ENCODE measurements around the gene ATP2C1. TPM values are rescaled to one million over a fixed set of nuclear protein-coding genes. Genes with fewer than 3 reads are reported as not detected.

ATP2C1 gene
- total and polyA plus RNA-seq, 2 experiments from 2014 or later = 28.1 to 75.7 TPM

DNA sequence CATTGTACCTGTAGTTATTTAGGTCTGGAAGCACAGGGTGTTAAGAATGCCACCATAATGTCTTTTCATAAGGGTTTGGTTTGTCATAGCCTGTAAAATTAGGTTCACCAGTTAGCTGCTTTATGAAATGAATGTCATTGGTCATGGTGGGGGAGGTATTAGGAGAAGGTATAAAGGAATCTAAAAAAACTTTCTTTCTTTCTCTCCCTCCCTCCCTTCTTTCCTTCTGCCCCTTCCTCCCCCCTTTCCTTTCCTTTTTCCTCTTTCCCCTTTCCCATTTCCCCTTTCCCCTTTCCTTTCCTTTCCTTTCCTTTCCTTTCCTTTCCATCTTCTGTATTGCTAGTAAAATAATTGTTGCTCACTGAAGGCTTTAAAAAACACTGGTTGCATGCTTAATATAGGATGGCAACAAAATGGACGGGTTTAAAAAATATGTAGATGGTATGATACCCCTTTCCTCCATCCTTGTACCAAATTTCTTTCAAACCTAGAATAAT, 9.6 kb downstream of the ATP2C1 start (continued):
- TF ChIP-seq, protein P1, sequence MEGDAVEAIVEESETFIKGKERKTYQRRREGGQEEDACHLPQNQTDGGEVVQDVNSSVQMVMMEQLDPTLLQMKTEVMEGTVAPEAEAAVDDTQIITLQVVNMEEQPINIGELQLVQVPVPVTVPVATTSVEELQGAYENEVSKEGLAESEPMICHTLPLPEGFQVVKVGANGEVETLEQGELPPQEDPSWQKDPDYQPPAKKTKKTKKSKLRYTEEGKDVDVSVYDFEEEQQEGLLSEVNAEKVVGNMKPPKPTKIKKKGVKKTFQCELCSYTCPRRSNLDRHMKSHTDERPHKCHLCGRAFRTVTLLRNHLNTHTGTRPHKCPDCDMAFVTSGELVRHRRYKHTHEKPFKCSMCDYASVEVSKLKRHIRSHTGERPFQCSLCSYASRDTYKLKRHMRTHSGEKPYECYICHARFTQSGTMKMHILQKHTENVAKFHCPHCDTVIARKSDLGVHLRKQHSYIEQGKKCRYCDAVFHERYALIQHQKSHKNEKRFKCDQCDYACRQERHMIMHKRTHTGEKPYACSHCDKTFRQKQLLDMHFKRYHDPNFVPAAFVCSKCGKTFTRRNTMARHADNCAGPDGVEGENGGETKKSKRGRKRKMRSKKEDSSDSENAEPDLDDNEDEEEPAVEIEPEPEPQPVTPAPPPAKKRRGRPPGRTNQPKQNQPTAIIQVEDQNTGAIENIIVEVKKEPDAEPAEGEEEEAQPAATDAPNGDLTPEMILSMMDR (conservative IDR thresholded peaks at IDR 0.05; ENCODE audit: low read depth in 2 of 2) = no peak

DNA sequence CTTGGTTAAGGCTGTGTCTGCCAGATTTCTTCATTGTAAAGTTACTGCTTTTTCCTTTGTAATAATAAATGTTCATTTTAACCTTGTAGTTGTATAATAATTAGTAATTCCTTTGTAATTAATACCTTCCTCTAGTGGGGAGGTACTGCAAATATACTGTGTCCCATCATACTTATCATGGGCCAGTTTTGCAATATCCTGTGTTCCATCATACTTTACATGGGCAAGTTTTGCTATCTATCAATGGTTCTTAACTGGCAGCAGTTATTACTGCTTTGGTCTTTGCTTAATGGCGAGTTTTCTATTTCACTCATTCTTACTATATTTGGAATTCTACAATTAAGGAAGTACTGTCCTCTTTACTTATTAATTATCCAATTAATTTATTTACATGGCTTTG, 10.6 kb downstream of the ATP2C1 start:
- ATAC-seq (no peak), DNase-seq (ENCODE audit: low spot score) (no peak)
- Histone ChIP-seq H3K27ac (ENCODE audit: low read depth) (no peak overlapping the region), H3K4me3 (no peak overlapping the region), H3K4me1 (ENCODE audit: insufficient read depth) (peaks cover 31% of the 10 kb centered on the region), H3K27me3 (ENCODE audit: insufficient read depth) (no peaks in the 10 kb centered on the region), H3F3A (replicated peaks; ENCODE audit: low read depth) (no peaks in the 10 kb centered on the region), H3K79me2 (replicated peaks; ENCODE audit: insufficient read depth) (peaks cover 100% of the 10 kb centered on the region), H3K9me2 (ENCODE audit: insufficient read depth) (no peaks in the 10 kb centered on the region), H3K4me2 (no peak overlapping the region), H3K36me3 (ENCODE audit: insufficient read depth) (no peaks in the 10 kb centered on the region), H4K20me1 (replicated peaks; ENCODE audit: insufficient read depth) (peaks cover 37% of the 10 kb centered on the region), H2AFZ (no peak overlapping the region)
- no peaks in the 10 kb centered on the region for H3K27me3 Mint-ChIP-seq (ENCODE audit: insufficient read depth, low read depth, poor library complexity)
- peaks cover 23% of the 10 kb centered on the region for H3K4me1 Mint-ChIP-seq
- no peak overlapping the region for H3K4me3 Mint-ChIP-seq
- TF ChIP-seq CREB1 (CRISPR knock-in tag; IDR thresholded peaks at IDR 0.05; ENCODE audit: low read depth) (no peak), POLR2AphosphoS5 (IDR thresholded peaks at IDR 0.05; ENCODE audit: low read depth) (no peak)
- TF ChIP-seq, protein P2, sequence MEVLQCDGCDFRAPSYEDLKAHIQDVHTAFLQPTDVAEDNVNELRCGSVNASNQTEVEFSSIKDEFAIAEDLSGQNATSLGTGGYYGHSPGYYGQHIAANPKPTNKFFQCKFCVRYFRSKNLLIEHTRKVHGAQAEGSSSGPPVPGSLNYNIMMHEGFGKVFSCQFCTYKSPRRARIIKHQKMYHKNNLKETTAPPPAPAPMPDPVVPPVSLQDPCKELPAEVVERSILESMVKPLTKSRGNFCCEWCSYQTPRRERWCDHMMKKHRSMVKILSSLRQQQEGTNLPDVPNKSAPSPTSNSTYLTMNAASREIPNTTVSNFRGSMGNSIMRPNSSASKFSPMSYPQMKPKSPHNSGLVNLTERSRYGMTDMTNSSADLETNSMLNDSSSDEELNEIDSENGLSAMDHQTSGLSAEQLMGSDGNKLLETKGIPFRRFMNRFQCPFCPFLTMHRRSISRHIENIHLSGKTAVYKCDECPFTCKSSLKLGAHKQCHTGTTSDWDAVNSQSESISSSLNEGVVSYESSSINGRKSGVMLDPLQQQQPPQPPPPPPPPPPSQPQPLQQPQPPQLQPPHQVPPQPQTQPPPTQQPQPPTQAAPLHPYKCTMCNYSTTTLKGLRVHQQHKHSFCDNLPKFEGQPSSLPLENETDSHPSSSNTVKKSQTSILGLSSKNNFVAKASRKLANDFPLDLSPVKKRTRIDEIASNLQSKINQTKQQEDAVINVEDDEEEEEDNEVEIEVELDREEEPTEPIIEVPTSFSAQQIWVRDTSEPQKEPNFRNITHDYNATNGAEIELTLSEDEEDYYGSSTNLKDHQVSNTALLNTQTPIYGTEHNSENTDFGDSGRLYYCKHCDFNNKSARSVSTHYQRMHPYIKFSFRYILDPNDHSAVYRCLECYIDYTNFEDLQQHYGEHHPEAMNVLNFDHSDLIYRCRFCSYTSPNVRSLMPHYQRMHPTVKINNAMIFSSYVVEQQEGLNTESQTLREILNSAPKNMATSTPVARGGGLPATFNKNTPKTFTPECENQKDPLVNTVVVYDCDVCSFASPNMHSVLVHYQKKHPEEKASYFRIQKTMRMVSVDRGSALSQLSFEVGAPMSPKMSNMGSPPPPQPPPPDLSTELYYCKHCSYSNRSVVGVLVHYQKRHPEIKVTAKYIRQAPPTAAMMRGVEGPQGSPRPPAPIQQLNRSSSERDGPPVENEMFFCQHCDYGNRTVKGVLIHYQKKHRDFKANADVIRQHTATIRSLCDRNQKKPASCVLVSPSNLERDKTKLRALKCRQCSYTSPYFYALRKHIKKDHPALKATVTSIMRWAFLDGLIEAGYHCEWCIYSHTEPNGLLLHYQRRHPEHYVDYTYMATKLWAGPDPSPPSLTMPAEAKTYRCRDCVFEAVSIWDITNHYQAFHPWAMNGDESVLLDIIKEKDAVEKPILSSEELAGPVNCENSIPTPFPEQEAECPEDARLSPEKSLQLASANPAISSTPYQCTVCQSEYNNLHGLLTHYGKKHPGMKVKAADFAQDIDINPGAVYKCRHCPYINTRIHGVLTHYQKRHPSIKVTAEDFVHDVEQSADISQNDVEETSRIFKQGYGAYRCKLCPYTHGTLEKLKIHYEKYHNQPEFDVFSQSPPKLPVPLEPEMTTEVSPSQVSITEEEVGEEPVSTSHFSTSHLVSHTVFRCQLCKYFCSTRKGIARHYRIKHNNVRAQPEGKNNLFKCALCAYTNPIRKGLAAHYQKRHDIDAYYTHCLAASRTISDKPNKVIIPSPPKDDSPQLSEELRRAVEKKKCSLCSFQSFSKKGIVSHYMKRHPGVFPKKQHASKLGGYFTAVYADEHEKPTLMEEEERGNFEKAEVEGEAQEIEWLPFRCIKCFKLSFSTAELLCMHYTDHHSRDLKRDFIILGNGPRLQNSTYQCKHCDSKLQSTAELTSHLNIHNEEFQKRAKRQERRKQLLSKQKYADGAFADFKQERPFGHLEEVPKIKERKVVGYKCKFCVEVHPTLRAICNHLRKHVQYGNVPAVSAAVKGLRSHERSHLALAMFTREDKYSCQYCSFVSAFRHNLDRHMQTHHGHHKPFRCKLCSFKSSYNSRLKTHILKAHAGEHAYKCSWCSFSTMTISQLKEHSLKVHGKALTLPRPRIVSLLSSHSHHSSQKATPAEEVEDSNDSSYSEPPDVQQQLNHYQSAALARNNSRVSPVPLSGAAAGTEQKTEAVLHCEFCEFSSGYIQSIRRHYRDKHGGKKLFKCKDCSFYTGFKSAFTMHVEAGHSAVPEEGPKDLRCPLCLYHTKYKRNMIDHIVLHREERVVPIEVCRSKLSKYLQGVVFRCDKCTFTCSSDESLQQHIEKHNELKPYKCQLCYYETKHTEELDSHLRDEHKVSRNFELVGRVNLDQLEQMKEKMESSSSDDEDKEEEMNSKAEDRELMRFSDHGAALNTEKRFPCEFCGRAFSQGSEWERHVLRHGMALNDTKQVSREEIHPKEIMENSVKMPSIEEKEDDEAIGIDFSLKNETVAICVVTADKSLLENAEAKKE (CRISPR knock-in tag; IDR thresholded peaks at IDR 0.05) = no peak
- TF ChIP-seq, protein P1 (conservative IDR thresholded peaks at IDR 0.05; ENCODE audit: low read depth in 2 of 2) = no peak
- TF ChIP-seq, protein P3, sequence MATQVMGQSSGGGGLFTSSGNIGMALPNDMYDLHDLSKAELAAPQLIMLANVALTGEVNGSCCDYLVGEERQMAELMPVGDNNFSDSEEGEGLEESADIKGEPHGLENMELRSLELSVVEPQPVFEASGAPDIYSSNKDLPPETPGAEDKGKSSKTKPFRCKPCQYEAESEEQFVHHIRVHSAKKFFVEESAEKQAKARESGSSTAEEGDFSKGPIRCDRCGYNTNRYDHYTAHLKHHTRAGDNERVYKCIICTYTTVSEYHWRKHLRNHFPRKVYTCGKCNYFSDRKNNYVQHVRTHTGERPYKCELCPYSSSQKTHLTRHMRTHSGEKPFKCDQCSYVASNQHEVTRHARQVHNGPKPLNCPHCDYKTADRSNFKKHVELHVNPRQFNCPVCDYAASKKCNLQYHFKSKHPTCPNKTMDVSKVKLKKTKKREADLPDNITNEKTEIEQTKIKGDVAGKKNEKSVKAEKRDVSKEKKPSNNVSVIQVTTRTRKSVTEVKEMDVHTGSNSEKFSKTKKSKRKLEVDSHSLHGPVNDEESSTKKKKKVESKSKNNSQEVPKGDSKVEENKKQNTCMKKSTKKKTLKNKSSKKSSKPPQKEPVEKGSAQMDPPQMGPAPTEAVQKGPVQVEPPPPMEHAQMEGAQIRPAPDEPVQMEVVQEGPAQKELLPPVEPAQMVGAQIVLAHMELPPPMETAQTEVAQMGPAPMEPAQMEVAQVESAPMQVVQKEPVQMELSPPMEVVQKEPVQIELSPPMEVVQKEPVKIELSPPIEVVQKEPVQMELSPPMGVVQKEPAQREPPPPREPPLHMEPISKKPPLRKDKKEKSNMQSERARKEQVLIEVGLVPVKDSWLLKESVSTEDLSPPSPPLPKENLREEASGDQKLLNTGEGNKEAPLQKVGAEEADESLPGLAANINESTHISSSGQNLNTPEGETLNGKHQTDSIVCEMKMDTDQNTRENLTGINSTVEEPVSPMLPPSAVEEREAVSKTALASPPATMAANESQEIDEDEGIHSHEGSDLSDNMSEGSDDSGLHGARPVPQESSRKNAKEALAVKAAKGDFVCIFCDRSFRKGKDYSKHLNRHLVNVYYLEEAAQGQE (IDR thresholded peaks at IDR 0.05; ENCODE audit: unreplicated experiment) = no peak
- H3K27ac Mint-ChIP-seq = no peak overlapping the region
- no peaks in the 10 kb centered on the region for H3K9me3 Mint-ChIP-seq
- H3K36me3 Mint-ChIP-seq (ENCODE audit: low read depth) = no peaks in the 10 kb centered on the region

All from GM23338 (cell line).